Measurements from ENCODE around the gene GALC.

- TF ChIP-seq, protein P1, sequence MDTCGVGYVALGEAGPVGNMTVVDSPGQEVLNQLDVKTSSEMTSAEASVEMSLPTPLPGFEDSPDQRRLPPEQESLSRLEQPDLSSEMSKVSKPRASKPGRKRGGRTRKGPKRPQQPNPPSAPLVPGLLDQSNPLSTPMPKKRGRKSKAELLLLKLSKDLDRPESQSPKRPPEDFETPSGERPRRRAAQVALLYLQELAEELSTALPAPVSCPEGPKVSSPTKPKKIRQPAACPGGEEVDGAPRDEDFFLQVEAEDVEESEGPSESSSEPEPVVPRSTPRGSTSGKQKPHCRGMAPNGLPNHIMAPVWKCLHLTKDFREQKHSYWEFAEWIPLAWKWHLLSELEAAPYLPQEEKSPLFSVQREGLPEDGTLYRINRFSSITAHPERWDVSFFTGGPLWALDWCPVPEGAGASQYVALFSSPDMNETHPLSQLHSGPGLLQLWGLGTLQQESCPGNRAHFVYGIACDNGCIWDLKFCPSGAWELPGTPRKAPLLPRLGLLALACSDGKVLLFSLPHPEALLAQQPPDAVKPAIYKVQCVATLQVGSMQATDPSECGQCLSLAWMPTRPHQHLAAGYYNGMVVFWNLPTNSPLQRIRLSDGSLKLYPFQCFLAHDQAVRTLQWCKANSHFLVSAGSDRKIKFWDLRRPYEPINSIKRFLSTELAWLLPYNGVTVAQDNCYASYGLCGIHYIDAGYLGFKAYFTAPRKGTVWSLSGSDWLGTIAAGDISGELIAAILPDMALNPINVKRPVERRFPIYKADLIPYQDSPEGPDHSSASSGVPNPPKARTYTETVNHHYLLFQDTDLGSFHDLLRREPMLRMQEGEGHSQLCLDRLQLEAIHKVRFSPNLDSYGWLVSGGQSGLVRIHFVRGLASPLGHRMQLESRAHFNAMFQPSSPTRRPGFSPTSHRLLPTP (IDR thresholded peaks at IDR 0.05; ENCODE audit: borderline replicate concordance, extremely low read depth, insufficient read length), result no peak
- TF ChIP-seq ZNF311 (CRISPR knock-in tag; IDR thresholded peaks at IDR 0.05) (no peak), JUND (IDR thresholded peaks at IDR 0.05; ENCODE audit: borderline replicate concordance, low read depth, low read length) (no peak), JUND (tag; IDR thresholded peaks at IDR 0.05; ENCODE audit: borderline replicate concordance, low read depth, low read length) (no peak), SP2 (IDR thresholded peaks at IDR 0.05; ENCODE audit: extremely low read depth, low read depth, low read length, poor library complexity, severe bottlenecking) (no peak), XRCC4 (IDR thresholded peaks at IDR 0.05; ENCODE audit: extremely low read depth, insufficient read depth, insufficient read length) (no peak), GABPA (tag; conservative IDR thresholded peaks at IDR 0.05; ENCODE audit: low read depth) (no peak), SMAD1 (IDR thresholded peaks at IDR 0.05; ENCODE audit: low read depth, low read length, partially characterized antibody) (no peak), MEF2D (tag; conservative IDR thresholded peaks at IDR 0.05; ENCODE audit: low read depth) (no peak), FOXK2 (conservative IDR thresholded peaks at IDR 0.05 in 1 of 2, IDR thresholded peaks at IDR 0.05 in 1 of 2; ENCODE audit: low read depth in 2 of 2) (no peak)
These were observed 3.1 kb downstream of the GALC start for GRCh38 chr14:87989956-87990299.
